RWPE2 (cell line): ENCODE results near the gene CCND2.

Source experiments
- ATAC-seq: fragments of 200-7000 bp; cut with Tn5 transposase; 3 replicates; pipeline ENCODE4 v1.9.1; 2021; ENCODE audit warnings: low read depth
- DNase-seq: peaks from one replicate; pipeline ENCODE4 v3.0.0-alpha.2; 2020; ENCODE audit warnings: low spot score
- H3K27ac ChIP-seq: fragments of 450-650 bp; 2 replicates; pipeline ENCODE4 v1.5.1; 2017; ENCODE audit warnings: mild to moderate bottlenecking; ENCODE audit not compliant: poor library complexity, severe bottlenecking
- H3K27me3 ChIP-seq: fragments of 250-450 bp; sonication (Bioruptor Pico); 2 replicates; pipeline ENCODE4 v1.5.1; 2021; ENCODE audit warnings: mild to moderate bottlenecking, moderate library complexity; ENCODE audit not compliant: insufficient read depth, poor library complexity, severe bottlenecking
- H3K36me3 ChIP-seq: fragments of 250-450 bp; sonication (Bioruptor Pico); 2 replicates; pipeline ENCODE4 v1.5.1; 2020; ENCODE audit warnings: low read depth, mild to moderate bottlenecking, moderate library complexity
- H3K4me1 ChIP-seq: fragments of 250-450 bp; sonication (Bioruptor Pico); 2 replicates; pipeline ENCODE4 v1.5.1; 2021; ENCODE audit warnings: mild to moderate bottlenecking, moderate library complexity; ENCODE audit not compliant: insufficient read depth, poor library complexity, severe bottlenecking
- H3K4me3 ChIP-seq: fragments of 250-450 bp; sonication (Bioruptor Pico); 2 replicates; pipeline ENCODE4 v1.5.1; 2021; ENCODE audit warnings: mild to moderate bottlenecking, moderate library complexity; ENCODE audit not compliant: severe bottlenecking
- H3K9me3 ChIP-seq: fragments of 250-450 bp; sonication (Bioruptor Pico); 2 replicates; pipeline ENCODE4 v1.5.1; 2021; ENCODE audit warnings: mild to moderate bottlenecking, moderate library complexity; ENCODE audit not compliant: severe bottlenecking
- TF ChIP-seq, protein P1 (sequence below): fragments of 450-650 bp; IDR thresholded peaks from one replicate; pipeline ENCODE4 v1.5.1; 2017; ENCODE audit warnings: mild to moderate bottlenecking, moderate library complexity; ENCODE audit not compliant: poor library complexity, severe bottlenecking

CCND2 gene

GRCh38 chr12:4265280-4265679 is 8.3 kb upstream of the CCND2 start:
- H3K36me3 ChIP-seq: no peaks in the 10 kb centered on the region
- no peak overlapping the region for H3K4me3 ChIP-seq
- TF ChIP-seq, protein P1, sequence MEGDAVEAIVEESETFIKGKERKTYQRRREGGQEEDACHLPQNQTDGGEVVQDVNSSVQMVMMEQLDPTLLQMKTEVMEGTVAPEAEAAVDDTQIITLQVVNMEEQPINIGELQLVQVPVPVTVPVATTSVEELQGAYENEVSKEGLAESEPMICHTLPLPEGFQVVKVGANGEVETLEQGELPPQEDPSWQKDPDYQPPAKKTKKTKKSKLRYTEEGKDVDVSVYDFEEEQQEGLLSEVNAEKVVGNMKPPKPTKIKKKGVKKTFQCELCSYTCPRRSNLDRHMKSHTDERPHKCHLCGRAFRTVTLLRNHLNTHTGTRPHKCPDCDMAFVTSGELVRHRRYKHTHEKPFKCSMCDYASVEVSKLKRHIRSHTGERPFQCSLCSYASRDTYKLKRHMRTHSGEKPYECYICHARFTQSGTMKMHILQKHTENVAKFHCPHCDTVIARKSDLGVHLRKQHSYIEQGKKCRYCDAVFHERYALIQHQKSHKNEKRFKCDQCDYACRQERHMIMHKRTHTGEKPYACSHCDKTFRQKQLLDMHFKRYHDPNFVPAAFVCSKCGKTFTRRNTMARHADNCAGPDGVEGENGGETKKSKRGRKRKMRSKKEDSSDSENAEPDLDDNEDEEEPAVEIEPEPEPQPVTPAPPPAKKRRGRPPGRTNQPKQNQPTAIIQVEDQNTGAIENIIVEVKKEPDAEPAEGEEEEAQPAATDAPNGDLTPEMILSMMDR: no peak
- DNase-seq: no peak
- peaks cover 28% of the 10 kb centered on the region for H3K4me1 ChIP-seq
- H3K27ac ChIP-seq: peak overlapping the region; percentile 89
- H3K9me3 ChIP-seq: no peaks in the 10 kb centered on the region
- ATAC-seq: peak; percentile 60
- H3K27me3 ChIP-seq: no peaks in the 10 kb centered on the region

DNA sequence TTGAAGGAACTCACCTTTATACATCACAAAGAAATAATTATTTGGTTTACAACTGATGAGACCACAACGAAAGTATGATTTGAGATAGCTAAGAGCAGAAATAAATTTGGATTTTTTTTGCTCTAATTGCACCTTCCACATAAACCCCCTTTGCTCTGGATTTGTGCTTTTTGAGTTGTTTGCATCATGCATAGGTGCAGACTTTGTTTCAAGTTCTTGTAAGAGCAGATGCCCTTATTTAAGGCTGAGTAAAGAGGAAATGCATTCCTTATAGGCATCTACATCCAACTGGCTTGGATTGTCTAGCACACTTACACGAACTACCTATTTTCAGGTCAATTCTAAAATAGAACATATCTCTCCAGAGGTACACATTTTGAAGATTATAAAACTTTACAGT is 6.6 kb upstream of the CCND2 start:
- TF ChIP-seq, protein P1: no peak
- DNase-seq (no peak), ATAC-seq (no peak)
- Histone ChIP-seq H3K4me3 (no peak overlapping the region), H3K4me1 (peaks cover 34% of the 10 kb centered on the region), H3K36me3 (no peaks in the 10 kb centered on the region), H3K27me3 (no peaks in the 10 kb centered on the region), H3K9me3 (no peaks in the 10 kb centered on the region), H3K27ac (peak overlapping the region; percentile 89)

DNA sequence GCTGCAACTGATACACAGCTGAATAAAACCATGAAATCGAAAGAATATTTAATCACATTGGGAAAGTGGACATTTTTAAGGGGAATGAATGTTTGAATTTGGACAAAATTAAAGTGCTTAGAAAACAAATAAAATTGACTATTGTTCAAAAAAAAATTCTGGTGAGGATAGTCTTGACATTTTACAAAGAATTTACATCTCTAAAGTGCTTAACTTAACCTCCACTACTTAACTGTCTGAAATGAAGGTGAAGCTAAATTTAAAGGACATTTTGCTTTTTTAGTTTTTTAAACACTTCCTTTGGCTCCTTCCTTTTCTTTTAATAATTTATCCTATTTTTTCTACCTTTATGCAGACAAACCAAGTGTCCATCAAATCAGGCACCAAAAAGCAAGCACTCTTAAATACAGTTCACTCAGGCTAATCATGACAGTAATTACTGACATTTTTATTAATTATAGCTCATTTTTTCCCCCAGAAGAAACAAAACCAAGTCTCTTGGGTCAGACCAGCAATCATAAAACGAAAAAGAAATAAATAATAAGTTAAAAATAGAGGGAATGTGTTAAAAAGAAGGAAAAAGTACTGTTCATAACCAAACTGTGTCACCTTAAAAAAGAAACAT is 5.7 kb upstream of the CCND2 start:
- H3K27ac ChIP-seq: peak overlapping the region; percentile 89
- no peaks in the 10 kb centered on the region for H3K9me3 ChIP-seq
- H3K36me3 ChIP-seq: no peaks in the 10 kb centered on the region
- no peaks in the 10 kb centered on the region for H3K27me3 ChIP-seq
- DNase-seq (no peak), ATAC-seq (no peak)
- TF ChIP-seq, protein P1: no peak
- H3K4me3 ChIP-seq: no peak overlapping the region
- peaks cover 41% of the 10 kb centered on the region for H3K4me1 ChIP-seq

DNA sequence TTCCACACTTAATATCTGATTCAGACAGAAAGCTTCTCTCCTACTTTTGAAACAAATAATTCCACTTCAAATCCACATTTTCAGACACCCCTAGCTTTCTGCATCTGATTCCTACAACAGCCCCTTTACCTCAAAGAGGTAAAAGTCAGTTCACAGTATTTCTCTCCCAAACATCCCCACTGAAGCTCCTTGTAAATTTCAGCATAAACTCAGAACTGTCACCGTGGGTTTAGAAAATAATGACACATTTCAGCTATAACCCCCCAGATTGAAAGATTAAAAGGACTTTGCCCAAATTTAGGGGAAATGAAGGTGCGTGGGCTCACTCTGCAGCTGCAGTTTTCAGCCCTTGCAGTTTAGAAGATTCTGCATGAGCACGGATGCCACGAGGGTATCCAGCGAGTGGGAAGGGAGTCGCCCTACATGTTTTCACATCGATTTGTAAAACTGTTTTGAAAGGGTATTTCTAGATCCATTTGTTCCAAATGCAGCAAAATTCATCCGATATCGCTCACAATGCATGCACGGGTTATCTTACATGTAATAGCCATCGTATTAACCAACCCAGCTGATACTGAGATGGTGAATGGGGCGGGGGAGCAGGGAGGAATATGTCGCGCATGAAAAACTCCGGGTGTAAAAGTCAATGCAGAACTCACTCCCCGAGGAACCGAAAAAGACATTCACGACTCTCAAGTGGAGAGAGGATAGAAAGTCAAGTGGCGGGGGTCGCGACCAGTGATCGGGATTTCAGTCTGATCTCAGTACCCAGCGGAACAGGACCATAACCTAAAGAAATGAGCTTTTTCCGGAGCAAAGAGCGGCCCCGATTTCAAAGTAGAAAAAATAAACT is 5.0 kb upstream of the CCND2 start:
- Histone ChIP-seq H3K9me3 (no peaks in the 10 kb centered on the region), H3K4me3 (peak overlapping the region; percentile 38), H3K36me3 (no peaks in the 10 kb centered on the region), H3K27me3 (no peaks in the 10 kb centered on the region), H3K27ac (peak overlapping the region; percentile 89), H3K4me1 (peaks cover 47% of the 10 kb centered on the region)
- TF ChIP-seq, protein P1: no peak
- ATAC-seq: no peak
- DNase-seq: no peak
